CMK (cell line): ENCODE measurements around the gene TMEM201.
"Not testable (repeated sequence)": the region's sequence is repeated elsewhere in the genome, so short reads cannot be mapped to it uniquely, and the experiment has no call there.

Source experiments
- DNase-seq: peaks from one replicate; pipeline ENCODE4 v3.0.0-alpha.2; 2010; ENCODE audit warnings: low read depth

Gene TMEM201

DNA sequence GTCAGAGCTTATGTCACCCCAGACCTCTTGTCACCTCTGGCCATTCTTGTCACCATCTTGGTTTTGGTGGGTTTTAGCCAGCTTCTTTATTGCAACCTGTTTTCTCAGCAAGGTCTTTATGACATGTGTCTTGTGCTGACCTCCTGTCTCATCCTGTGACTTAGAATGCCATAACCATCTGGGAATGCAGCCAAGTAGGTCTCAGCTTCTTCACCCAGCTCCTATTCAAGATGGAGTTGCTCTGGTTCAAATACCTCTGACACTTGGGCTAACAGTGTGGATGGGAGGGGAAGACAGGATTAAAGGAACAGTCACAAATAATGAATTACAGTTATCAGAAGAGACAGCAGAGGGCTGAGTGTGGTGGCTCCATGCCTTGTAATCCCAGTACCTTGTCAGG lies 32.3 kb downstream of the TMEM201 start:
- no peak for DNase-seq

DNA sequence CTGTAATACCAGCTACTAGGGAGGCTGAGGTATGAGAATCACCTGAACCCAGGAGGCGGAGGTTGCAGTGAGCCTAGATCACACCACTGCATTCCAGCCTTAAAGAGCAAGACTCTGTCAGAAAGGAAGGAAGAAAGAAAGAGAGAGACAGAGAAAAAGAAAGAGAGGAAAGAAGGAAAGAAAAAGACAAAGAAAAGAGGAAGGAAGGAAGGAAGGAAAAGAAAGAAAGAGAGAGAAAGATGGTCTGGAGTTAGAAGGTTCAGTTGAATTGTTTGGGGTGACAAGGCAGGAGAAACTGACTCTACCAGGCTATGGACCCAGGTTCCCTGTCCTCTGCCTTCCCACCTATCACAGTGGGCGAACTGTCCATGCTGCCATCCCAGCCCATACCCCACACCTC lies 35.4 kb downstream of the TMEM201 start:
- no peak for DNase-seq

DNA sequence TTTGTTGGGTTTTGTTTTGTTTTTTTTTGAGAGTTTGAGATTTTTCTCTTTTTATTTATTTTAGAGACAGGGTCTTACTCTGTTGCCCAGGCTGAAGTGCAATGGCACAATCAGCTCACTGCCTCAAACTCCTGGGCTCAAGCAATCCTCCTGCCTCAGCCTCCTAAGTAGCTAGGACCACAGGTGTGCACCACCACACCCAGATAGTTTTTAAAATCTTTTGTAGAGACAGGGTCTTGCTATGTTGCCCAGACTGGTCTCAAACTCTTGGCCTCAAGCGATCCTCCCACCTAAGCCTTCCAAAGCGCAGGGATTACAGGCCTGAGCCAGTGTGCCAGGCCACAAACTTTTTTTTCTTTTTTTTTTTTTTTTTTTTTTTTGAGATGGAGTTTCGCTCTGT lies 36.3 kb downstream of the TMEM201 start:
- not testable (repeated sequence) for DNase-seq

DNA sequence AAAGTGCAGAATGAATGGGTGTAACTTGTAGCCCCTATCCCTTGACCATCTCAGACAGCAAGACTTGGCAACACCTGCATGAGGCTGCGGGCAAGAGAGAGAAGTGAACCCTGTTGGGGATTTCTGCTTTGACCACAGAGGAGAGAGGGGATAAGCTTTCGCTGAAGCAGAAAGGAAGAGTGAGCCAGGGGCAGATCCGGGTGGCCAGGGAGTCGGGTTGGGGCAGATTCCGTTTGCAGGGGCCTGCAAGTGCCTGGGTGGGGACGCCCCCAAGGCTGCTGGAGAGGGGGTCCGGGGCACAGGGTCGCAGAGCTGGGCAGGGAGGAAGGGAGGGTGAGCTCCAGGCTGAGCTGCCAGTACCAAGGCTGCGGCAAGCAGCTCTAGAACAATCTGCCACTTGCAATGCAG lies 37.5 kb downstream of the TMEM201 start:
- DNase-seq: no peak

DNA sequence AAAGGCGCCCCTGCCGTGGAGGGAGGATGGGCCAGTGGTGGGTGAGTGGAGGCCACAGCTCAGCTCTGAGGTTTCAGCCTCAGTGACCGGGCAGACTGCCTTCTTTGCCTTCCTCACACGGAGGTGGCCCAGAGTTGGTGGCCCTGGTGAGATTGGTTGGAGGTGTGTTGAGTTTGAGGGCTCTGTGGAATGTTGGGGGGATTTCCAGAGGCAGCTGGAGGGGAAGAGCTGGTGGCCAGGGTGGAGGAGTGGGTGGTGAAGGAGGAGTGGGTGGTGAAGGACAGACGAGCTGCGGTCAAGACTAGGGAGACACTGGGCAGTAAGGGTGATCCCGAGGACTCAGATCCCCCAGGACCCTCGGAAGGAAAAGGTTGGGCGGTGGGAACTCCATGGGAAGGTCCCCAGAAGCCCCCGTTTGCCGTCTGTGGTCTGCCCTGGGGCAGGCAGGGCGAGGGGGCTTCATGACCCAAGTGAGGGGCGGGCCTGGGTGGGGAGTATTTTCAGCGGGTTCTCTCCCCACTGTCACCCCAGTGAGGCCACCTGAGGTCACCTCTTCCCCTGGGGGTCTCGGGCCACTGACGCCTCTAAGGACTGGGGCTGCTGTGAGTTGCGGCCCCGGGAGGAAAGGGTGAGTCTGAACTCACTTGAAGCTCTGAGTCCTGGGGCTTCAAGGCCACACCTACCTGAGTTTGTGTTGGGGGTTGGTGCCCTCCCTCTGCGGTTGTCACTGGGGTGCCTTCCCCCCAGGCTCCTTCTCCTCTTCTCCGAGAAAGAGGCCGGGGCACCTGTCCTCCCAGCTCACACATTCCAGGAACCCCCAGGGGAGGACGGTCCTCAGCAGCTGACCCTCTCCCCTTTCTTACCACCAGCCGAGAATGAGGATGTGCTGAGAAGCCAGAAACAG lies 40.1 kb downstream of the TMEM201 start:
- no peak for DNase-seq

DNA sequence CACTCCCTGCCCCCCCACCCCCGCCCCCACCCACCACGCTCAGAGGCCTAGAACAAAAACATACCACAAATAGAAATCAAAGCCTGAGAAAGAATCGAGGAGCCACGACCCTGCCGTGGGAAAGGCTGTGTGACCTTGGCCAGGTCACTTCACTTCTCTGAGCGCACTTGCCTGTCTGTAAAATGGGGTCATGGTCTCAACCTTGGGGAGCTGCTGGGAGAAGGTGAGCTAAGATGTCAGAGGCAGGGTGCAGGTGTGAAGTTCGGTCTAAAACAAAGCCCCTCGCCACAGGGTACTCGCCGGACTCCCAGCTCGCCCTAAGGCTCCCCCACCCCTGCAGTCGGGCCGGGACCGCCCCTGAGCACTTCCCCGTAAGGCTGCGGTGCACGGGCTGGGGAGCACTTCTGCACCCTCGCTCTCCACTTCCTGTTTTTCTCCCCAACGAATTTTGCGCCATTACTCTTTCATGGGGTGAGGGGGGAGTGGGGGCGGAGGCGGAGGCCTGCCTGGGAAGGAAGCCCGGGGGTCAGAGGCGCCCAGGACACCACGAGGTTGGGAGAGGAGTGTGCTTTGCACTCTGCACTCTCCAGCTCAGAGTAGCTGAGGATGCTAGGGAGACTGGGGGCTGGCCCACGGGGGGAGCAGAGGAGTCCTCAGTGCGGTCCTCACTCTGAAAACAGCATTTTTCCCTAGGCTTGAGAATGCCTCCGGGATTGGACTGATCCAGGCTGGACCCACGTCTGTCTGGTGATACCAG lies 40.9 kb downstream of the TMEM201 start:
- DNase-seq: peak; percentile 46

DNA sequence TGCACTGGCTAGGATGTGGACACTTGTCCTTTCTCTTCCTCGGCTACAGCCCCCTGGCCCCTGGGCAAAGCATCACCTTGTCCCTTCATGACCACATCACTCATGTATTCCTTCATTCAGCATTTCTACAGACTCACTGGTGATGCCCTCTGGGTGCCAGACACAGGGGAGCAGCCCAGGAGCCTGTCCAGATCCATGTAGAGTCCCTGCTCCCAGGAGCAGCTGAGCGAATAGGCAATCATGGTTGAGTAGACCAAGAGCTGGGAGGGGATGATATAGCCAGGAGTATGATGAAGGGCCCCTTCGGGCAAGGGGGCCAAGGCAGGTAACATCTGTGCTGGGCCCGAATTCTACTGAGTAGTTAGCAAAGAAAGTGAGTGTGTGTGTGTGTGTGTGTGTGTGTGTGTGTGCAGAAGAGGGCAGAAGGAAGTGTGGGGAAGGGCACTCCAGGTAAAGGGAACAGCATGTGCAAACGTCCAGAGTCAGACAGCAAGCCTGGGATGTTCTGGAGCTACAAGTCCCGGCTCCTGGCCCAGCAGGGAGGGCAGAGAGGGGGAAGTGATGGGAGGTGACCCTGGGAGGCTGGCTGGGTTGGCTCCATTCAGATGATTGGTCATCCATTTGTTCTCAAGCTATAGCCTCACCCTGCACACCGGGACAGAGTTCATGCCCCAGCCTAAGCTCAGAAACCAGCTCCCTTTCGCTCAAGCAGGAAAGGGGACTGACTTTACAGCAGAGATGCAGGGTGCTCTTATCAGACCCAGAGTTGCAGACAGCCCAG lies 41.8 kb downstream of the TMEM201 start:
- no peak for DNase-seq

DNA sequence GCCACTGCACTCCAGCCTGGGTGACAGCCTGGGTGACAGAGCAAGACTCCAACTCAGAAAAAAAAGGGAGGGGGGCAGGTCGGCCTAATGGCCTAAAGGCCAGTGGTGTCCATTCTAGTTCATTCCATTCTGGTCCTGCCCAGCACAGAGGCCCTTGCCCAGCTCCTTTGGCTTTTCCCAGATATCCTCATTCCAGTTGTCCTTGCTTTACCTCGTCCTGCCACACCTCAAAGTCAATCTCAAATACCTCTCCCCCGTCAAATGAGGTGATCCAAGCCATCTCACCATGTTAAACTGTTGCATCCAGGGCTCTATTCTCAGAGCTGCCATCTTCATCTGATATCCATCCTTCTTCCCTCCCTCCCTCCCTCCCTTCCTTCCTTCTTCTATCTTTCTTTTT lies 42.9 kb downstream of the TMEM201 start:
- no peak for DNase-seq

DNA sequence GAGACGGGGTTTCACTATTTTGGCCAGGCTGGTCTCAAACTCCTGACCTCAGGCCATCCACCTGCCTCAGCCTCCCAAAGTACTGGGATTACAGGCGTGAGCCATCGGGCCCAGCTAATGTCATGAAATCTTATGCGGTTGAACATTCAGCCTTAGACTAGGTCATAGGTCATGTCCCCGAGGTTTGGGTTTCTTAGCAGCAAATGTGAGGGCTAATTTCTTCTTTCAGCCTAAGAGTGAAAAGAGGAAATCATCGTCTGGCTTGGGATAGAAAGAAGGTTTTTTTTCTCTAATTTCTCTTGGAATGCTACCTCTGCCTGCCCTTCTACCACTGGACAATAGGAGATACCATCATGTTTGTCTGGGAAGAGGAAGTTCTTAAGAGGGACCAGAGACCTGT lies 44.8 kb downstream of the TMEM201 start:
- DNase-seq: no peak

DNA sequence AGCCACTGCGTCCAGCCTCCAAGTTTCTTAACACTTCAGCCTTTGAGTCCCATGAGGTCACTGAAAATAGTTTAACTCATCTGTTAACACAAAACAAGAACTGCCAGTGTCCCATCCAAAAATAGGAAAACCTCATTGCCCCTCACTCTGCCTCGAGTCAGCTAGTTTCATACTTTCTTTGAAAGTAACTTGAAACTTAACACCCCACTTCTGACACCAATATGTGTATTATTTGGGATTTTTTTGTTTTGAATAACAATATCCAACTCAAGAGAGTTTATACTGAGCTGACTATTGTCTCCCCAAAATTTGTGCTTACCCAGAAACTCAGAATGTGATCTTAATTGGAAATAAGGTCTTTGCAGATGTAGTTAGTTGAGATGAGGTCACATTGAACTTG lies 45.9 kb downstream of the TMEM201 start:
- no peak for DNase-seq

DNA sequence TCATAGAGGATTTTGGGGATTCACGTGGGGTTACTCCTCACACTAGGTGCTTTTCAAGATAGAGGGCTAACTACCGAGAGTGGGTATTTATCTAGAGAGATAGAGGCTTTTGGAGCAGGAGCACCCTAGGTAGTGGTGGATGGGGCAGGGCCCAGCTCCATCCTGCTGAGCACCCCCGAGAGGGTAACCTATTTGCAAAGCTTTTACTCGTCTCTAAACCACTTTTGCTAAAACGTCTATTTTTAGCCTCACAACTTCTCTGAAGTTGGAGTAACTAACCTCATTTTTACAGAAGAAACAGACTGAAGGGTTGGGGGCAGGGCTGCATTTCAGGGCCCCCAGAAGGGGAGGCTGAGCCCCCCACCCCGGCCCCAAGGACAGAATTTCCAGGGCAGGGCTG lies 50.5 kb downstream of the TMEM201 start:
- DNase-seq: no peak

DNA sequence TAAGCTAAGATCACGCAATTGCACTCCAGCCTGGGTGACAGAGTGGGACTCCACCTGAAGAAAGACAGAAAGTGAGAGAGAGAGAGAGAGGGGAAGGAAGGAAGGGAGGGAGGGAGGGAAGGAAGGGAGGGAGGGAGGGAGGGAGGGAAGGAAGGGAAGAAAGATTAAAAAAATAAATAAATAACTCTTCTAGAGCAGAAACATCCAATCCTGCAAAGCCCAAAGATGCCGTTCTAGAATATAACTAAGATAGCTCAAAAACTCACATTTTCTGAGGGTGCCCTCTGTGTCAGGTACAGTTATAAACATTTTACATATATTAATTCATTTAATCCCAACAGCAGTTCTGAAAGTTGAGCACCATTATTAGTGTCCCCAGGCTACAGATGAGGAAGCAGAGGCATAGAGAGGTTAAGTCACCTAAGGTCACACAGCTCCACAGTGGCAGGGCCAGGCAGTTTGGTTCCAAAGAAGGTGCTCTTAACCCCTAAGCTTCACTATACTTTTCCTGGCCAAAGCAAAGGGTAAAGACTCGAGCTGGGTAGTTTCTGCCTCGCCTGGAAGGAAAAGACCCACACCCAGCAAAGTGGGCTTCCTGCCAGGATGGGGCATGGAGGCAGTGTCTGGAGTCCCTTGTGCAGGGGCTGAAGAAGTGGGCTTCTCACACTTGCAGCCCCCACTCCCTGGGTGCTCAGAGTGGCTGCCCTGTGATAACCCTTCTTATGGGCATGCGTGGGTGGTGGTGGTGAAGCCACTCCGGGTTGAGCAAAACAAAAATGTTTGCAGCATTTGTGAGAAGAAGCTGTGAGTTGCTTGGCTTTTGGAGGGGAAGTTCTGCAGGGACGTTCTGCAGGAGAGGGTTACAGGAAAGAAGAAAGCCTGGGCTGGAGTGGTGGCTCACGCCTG lies 54.9 kb downstream of the TMEM201 start:
- DNase-seq: no peak

DNA sequence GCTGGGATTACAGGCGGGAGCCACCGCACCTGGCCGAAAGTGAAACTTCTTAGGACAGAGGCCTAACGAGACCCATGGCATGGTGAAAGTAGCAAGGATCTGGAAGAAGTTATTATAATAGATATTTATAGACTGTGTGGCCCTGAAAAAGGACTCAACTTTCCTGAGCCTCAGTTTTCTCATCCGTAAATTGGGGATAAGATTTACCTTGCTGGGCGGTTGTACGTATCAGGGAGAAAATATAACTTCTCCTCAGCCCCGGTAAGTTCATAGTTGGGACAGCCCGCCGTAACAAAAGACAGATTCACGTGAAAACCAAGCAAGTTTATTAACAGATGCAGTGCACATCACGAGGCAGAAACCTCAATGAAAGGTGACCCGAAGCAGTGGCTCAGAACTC lies 57.3 kb downstream of the TMEM201 start:
- DNase-seq: no peak

DNA sequence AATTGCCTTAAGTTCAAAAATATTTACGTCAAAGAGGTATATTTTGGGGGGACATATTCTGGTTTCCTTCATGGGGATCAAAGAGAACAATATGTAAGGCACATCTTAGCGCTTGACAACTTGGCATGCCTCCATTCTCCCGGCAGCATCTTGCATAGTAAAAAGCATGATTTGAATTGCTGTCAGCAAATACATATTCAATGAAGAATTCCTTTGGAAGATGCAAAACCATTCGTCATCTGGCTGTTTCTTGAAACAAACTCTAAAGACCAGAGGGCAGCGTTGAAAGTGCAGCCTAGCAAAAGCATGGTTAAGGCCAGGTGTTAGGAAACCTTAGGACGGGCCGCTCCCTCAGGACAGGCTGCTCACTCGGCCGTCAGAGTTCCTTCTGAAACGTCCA lies 59.5 kb downstream of the TMEM201 start:
- DNase-seq: no peak

DNA sequence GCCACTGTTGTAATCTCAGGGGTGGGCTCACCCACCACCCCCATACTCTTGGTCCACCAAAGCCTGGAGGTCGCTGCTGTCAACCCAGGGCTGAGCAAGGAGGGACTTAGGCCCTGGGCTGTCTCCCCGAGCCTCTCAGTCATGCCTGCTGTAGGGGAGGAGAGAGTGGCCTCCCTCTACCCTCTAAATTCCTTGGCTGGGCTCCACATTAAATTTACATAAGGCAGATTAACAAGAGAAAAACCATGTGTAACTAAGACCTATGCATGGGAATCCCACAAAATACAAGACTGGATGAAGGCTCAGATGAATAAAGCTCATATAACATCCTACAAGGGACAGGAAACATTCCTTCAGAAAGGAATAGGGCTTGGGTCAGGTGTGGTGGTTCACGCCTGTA lies 61.1 kb downstream of the TMEM201 start:
- DNase-seq: no peak

DNA sequence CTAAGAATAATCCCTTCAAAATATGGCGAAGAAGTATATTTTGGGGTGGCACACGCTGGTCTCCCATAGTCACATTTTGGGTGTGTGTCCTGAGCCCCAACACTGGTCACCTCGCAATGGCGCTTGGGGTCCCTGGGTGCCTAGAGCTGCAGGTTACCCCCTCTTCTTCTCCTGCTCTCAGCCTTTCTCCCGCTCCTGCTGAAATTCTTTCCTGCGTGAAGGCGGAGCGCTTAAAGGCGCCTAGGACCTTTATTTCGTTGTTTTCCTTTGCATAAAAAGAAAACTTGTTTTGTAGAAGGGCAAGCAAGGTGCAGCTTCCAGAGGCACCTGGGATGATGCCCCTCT lies 62.5 kb downstream of the TMEM201 start:
- DNase-seq: no peak

DNA sequence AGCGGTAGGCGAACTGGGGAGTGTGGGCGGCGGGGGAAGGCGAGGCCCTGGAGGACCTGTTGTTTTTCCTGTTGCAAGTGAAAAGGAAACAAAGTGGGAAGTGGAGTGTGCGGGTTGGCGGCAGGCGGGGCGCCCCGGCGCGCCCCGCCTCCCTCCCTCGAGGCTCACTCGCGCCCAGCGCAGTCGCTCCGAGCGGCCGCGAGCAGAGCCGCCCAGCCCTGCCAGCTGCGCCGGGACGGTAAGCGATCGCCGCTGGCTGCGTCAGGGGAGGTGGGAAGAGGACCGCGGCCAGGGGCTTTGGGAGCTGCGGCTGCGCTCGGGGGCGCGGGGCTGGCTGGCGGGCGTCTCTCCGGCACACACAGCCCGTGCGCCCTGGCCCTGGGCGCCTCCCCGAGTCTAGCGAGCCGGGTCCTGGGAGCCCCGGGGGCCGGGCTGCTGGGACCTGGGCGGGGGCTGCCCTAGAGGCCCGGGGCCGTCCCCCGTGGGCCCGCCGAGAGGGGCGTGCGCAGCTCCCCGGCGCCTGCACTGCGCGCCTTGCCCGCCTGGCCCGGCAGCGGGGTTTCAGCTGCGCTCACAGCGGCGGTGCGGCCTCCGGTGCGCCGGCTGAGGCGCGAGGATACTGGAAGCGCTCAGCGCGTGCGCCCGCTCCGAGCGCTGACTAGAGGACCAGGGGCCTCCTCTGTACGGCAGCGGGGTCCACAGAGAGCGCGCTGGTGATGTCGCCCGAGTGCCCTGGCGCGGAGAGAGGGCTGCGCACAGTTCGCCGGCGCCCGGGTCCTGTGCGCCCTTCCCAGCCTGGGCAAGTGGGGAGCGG lies 63.1 kb downstream of the TMEM201 start, which contains the start of gene PIK3CD:
TSS of gene PIK3CD (plus strand) at position 167 of the 814 bp plus-strand sequence. CDS start 58,725 bp downstream, outside the sequence.
- DNase-seq: no peak

DNA sequence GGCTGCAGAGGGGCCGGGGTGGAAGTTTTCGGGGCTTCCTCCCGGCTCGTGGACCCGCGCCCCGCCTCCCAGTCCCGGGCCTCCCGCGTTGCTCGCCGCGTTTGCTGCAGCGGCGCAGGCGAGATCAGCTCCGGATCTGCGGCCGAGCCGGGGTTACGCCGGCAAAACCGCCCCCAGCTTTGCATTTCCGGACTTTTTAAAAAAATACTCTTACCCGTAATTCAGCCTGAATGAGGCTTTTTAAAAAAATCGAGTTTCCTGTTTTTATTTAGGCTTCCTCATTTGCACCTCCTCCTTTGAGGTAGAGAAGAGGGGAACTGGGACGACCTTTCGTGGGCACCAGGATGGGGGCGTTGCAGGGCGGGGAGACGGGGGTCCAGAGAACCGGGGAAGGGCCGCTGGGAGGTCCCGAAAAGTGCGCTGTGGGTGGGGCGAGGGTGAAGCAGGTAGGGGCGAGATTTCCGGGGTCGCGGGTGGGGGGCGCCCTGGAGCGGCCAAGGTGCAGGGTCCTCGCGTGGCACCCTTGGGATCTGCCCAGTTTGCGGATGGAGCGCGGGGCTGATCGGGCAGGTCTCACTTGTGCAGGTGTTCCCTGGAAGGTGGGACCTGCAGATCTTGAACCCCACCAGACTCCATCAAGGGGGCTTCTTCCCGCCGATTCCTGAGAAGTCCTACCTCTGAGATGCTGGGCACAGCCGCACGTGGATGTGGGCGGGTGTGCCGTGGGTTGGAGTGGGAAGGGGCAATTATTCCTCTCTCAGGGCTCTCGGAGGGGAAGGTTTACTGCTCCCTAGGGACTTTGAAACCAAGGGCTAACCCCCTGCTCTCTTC lies 63.9 kb downstream of the TMEM201 start:
- DNase-seq: no peak

DNA sequence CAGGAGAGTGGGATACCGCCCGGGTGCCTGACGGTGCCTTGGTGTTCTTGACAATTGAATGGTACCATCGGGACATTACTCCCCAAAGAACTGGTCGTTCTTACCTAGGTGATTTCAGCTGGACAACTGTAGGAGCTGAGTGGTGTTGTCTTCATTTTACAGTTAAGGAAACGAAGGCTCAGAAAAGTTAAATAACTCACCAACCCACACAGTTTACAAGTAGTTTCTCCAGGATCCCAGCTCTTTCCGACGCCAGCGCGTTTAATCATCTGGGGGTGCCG lies 64.4 kb downstream of the TMEM201 start:
- no peak for DNase-seq

DNA sequence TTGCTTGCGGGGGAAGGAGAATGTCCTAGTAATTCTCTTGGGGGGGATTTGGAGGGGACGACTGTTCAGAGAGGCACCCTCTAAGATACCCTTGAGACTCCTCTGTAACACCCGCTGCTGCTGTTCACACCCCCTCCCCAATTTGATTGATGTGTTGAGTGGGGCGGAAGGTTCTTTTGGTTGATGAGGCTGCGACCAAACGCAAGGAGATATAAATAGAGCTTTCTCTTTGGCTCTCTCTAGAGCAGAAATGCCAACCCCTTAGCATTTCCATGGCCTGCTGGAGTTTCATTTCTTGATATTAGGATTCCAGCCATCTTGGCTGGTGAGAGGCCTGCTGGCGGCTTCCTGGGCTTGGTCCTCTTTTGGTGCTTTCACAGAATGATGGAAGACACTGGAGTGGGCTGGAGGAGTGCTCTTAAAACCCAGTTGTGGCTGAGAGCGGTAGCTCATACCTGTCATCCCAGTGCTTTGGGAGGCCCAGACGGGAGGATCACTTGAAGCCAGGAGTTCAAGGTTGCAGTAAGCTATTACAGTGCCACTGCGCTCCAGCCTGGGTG lies 64.9 kb downstream of the TMEM201 start:
- no peak for DNase-seq
